Measurements from ENCODE around the gene SWAP70. TPM values are rescaled to one million over a fixed set of nuclear protein-coding genes. Genes with fewer than 3 reads are reported as not detected.

Gene SWAP70
- total RNA-seq, 1 donor from 2014 or later = 50.1 TPM

GRCh38 chr11:9672288-9672916 is 8.5 kb downstream of the SWAP70 start:
- Histone ChIP-seq H3K27me3 (ENCODE audit: low read depth) (no peaks in the 10 kb centered on the region), H3K36me3 (no peaks in the 10 kb centered on the region), H3K4me3 (no peak overlapping the region), H3K27ac (no peak overlapping the region), H3K9me3 (no peaks in the 10 kb centered on the region), H3K4me1 (peaks cover 19% of the 10 kb centered on the region)
- TF ChIP-seq CTCF (IDR thresholded peaks at IDR 0.05) = no peak
- no peak for DNase-seq
- no peak for ATAC-seq
- intact Hi-C loops (cut with DNase I) = no loop called here

GRCh38 chr11:9672918-9673317 is 9.0 kb downstream of the SWAP70 start:
- no peak for DNase-seq
- no peaks in the 10 kb centered on the region for H3K27me3 ChIP-seq (ENCODE audit: low read depth)
- no peak for ATAC-seq
- no peak overlapping the region for H3K27ac ChIP-seq
- H3K36me3 ChIP-seq = no peaks in the 10 kb centered on the region
- H3K9me3 ChIP-seq = no peaks in the 10 kb centered on the region
- H3K4me1 ChIP-seq = peaks cover 19% of the 10 kb centered on the region
- no peak for TF ChIP-seq CTCF (IDR thresholded peaks at IDR 0.05)
- H3K4me3 ChIP-seq = no peak overlapping the region
- intact Hi-C loops (cut with DNase I) = no loop called here

- no peak for TF ChIP-seq CTCF (IDR thresholded peaks at IDR 0.05)
- no peaks in the 10 kb centered on the region for H3K9me3 ChIP-seq
- no peak overlapping the region for H3K4me3 ChIP-seq
- no peak overlapping the region for H3K27ac ChIP-seq
- no peaks in the 10 kb centered on the region for H3K27me3 ChIP-seq (ENCODE audit: low read depth)
- peaks cover under 1% of the 10 kb centered on the region for H3K4me1 ChIP-seq
- no peaks in the 10 kb centered on the region for H3K36me3 ChIP-seq
- intact Hi-C loops (cut with DNase I) = no loop called here
- ATAC-seq = no peak
- no peak for DNase-seq
Observed at GRCh38 chr11:9675691-9676090, 11.8 kb downstream of the SWAP70 start.

GRCh38 chr11:9677951-9678350 is 14.1 kb downstream of the SWAP70 start:
- H3K27me3 ChIP-seq (ENCODE audit: low read depth) = no peaks in the 10 kb centered on the region
- TF ChIP-seq CTCF (IDR thresholded peaks at IDR 0.05) = no peak
- no peak overlapping the region for H3K4me3 ChIP-seq
- intact Hi-C loops (cut with DNase I) = no loop called here
- H3K27ac ChIP-seq = no peak overlapping the region
- no peaks in the 10 kb centered on the region for H3K9me3 ChIP-seq
- peaks cover 10% of the 10 kb centered on the region for H3K4me1 ChIP-seq
- DNase-seq (no peak), ATAC-seq (no peak)
- no peaks in the 10 kb centered on the region for H3K36me3 ChIP-seq

GRCh38 chr11:9678576-9678975 is 14.7 kb downstream of the SWAP70 start:
- intact Hi-C loops (cut with DNase I) = no loop called here

More at GRCh38 chr11:9678576-9678975, 14.7 kb downstream of the SWAP70 start:
- H3K36me3 ChIP-seq = no peaks in the 10 kb centered on the region
- H3K9me3 ChIP-seq = no peaks in the 10 kb centered on the region
- no peak for DNase-seq
- no peak overlapping the region for H3K4me3 ChIP-seq
- H3K27me3 ChIP-seq (ENCODE audit: low read depth) = no peaks in the 10 kb centered on the region
- H3K27ac ChIP-seq = no peak overlapping the region
- no peak for TF ChIP-seq CTCF (IDR thresholded peaks at IDR 0.05)
- ATAC-seq = no peak
- peaks cover 10% of the 10 kb centered on the region for H3K4me1 ChIP-seq

All from lower lobe of right lung (tissue), 2 donors.